ENCODE data around the gene INPP5E.

INPP5E gene

DNA sequence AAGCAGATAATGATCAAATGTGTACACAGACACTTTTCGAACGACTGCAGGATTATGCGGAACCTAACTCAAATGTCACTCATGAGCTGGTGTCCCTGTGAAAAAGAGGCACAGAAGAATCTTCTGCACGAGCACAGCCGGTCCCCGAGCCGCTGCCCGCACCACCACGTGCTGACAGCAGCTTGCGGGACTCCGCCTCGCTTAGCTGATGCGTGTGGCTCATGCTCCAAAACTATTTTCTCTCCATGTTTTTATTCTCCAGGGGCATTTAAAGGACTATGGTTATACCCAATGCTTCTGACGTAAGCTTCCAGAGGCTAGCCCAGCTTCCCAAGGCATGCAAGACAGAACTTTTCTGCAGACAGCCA, 33.7 kb upstream of the INPP5E start:
- DNase-seq (ENCODE audit: low spot score), result no peak

DNA sequence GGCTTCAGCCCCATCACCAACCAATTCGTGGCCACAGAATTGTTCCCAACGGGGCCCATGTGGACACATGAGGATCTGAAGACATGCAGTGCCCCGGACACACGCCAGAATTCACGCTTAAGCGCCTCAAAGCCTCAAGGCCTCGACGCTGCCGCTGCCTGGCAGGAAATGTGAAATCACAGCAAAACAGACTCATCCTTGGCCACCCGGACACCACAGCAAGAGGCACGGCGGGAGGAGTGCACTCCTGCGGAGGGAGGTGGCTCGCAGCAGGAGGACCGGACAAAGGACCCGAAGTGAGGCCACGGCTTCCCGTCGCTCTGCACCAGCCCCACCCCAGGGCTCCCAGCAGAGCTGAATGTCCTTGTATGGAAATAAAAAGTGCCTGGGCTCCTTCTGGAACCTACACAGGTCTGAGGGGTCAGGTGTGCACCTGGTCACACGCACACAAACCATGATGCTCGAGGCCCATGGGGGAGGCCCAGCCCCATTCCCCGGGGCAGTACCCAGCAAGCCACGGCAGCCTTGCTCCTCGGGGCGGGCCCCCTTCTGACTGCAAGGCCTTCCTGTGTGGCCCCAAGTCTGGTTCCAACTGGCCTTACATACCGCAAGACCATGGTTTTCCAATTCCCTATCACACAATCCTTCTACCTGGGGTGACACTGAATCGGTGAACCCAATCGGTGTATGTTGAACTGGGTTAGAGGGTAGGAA, 33.2 kb upstream of the INPP5E start:
- no peak for DNase-seq (ENCODE audit: low spot score)

DNA sequence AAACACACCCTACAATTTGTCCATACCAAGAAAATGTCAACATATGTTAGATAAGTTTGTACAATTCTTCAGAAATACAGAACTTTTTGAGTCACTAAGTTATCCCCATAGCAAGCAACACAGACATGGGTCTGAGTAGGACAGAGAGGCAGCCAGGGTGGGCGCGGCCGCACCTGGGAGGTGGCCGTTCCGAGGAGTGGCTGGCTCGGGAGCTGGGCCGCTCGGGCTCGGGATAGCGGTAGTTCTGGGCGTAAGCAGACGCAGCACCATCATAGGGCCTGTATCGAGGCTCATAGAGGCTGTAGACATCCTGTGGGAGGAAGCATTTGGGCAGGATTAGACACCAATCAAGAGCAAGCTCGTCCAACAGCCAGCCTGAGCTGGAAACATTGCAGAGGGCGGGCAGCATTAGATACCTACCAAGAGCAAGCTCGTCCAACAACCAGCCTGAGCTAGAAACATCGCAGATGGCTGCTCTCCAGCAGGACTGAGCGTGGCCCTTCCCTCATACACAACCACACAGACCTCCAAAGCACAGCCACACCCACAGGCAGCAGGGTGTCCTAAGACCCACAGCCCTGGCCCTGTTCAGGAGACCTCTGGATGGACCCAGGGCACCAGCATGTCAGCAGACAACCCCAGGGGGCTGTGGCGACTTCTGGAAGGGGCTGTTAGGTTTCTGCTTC, 32.3 kb upstream of the INPP5E start:
- no peak for DNase-seq (ENCODE audit: low spot score)

DNA sequence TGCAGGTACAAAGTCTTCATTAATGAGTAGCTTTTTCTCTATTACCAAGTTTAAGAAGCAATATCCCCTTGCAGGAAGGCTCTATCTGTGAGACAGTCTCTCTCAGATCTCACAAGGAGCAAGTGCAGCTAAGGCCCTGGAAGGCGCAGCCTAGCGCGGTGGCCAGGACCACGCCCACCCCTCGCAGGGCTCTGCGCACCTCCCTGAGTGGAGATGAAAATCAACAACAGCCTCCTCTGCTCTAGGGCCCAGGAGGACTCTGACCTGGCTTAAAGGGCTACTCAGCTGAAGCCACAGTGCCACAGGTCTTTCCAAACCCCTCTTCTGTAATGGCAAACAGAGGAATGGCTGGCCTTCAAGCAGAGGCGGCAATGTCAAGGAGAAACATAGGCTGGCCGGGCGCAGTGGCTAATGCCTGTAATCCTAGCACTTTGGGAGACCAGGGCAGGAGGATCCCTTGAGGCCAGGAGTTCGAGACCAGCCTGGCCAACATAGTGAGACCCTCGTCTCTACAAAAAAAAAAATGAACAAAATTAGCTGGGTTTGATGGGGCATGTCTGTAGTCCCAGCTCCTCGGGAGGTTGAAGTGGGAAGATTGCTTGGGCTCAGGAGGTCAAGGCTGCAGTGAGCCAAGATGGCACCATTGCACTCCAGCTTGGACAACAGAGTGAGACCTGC, 31.3 kb upstream of the INPP5E start:
- no peak for DNase-seq (ENCODE audit: low spot score)

DNA sequence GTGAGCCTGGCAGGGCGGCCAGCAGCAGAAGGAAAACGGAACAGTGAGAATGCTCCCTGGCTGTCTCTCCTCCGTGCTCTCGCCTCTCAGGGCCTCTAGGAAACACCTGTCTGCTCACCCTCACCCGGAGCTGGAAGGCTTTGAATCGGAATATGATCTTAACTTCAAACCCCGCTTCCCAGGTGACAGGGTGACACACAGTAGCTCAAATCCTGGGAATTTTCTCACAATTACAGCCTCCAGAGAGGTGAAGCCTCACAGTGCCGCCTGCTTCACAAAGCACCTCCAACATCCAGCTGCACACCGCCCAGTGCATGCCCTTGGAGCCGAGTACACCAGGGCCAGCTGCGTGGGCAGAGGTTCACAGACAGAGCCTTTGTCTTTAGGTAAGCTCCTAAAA, 30.7 kb upstream of the INPP5E start:
- no peak for DNase-seq (ENCODE audit: low spot score)

DNA sequence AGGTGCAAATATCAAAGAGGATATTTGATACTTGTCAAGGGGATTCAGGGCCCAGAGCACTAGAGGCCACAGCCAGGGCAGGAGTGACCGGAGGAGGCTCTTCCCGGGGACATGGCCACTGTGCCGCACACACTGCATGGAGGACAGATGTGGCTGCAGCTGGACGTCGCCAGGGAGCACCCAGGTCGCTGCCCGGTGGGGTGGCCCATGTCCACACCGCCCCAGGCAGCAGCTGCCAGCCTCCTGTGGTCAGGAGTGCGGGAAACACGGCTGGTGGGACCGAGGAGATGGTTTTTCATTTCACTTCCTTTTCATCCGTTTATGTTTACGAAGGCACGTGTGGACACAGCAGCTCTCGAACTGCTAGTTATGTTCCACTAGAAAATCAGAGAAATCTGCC, 28.1 kb upstream of the INPP5E start:
- DNase-seq (ENCODE audit: low spot score), result no peak

DNA sequence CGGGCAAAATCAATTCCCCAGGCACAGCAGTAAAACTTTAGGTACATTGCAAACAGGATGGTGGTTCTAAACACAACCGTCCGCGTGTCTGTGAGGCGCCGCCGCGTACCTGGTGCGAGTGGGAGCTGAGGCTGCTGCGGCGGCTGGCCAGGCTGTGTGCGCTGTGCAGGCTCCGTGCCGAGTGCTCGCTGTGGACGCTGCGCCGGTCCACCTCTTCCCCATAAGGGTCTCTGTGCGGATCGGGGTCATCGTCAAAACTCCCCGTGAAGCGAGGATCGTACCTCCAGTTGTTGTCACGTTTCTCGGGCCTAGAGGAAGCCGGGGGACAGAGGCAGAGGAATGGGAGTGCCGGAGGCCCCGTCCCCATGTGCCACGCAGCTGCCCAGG, 26.5 kb upstream of the INPP5E start:
- no peak for DNase-seq (ENCODE audit: low spot score)

DNA sequence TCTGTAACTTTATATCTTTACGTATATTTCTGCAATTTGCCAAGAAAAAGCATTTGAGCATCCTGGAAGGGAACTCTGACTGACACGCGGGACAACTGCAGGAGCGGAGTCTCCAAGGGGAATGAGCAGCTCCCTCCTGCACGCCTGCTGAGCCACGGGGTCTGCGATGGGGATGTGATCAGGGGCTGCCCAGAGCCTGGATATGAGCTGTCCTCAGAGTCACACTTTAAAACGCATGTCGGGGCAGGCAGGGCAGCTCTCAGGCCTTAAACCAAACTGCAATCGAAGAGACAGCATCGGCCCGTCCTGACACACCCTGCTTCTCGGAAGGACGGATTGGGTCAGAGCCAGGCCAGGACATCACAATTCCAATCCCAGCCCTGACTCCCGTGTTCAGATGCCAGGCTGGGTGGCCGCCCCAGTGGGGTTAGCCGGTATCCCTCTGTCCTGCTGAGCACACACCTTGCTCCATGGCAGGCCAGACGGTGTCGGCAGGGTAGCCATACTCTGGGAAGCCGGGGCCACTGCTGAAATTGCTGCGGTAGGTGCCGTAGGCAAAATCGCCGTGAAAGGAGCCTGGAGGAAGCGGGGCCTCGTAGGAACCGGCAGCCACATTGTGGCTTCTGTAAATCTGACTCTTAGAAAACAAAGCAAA, 26.0 kb upstream of the INPP5E start:
- DNase-seq (ENCODE audit: low spot score), result no peak

DNA sequence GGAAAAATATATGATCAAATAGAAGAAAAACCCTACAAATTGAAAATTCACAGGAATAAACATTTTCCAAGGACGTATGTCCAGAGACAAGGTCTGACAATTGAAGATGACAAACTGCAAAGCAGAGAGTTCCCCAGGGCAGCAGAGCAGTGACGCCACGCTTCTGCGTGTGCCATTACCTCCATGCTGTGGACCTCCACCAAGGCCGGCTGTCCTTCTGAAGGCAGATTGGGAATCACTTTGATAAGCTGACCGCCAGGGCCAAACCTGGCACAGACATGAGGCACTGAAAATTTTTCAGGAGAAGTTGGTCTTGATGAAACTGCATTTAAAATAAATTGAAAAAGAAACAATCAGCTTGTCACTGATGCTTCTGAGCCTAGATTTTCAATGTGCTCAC, 24.6 kb upstream of the INPP5E start:
- DNase-seq (ENCODE audit: low spot score), result no peak

DNA sequence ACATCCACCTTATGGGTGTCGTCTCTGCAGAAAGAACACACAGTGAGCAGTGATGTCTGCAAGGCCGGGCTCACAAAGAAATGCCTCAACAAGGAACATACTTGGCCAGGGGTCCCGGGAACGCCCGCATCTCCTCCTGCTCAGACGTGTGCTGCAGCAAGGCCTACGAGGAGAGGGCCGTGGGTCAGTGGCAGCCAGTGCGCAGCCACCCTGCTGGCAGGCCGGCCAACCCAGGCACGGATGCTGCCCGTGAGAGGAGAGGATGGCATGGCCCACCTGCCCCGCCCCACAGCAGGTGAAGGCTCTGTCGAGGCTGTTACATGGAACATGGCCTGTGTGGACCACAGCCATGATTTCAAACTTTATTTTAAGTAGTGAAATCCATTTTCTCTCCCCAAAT, 23.9 kb upstream of the INPP5E start:
- DNase-seq (ENCODE audit: low spot score), result no peak

DNA sequence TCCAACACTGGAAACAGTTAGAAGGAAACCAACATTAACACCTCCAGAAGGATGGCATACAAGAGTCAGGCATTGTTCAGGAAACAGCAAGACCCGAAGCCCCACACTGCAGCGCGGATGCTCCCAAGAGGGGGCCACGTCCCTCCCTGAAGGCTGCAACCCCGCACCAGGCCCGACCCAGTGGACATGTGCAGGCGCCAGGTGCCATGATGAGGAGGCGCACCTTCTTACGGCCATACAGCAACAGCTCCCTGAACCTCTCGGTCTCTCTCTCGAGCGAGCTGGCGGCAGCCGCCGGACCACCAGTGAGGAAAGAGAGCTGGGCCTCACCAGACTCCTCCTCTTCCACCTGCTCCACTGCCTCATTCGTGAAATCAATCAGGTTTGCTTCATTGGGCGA, 23.0 kb upstream of the INPP5E start:
- no peak for DNase-seq (ENCODE audit: low spot score)

DNA sequence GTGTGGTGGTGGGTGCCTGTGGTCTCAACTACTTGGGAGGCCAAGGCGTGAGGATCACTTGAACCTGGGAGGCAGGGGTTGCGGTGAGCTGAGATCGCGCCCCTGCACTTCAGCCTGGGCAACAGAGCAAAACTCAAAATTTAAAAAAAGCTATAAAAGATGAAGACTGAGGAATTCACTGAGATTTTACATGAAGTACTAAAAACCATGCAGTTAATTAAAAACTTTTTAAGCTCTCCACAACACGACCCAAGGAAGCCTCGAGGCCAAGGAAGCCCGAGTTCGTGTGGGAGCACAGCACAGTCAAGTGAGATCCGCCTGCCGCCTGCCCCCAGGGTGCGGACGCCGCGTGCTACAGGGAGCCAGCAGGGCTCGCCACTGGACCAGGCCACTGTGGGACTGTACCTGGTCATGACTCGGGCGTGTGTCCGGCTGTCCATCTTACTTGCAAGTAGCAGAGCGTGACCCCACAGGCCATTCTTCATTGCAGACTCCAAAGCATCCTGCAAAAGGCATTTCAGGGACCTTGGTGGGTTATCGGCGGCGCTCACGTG, 21.2 kb upstream of the INPP5E start:
- no peak for DNase-seq (ENCODE audit: low spot score)

DNA sequence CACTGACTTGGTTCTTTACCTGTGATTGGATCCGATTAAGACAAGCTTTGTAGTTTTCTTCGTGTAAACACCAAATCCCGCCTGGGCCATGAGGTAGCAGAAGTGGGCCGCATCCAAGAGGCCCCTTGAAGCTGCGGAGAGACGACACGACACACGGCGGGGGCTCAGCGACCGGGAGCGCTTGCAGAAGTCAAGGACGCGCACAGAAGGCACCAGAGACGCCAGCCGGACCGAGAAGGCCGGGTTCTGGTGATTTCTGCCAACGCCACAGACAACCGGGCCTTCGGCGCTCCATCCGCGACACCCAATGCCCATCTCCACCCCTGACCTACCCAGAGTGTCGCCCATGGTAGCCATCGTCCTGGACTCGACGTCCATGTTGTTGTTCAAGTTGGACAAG, 19.8 kb upstream of the INPP5E start:
- DNase-seq (ENCODE audit: low spot score), result no peak

DNA sequence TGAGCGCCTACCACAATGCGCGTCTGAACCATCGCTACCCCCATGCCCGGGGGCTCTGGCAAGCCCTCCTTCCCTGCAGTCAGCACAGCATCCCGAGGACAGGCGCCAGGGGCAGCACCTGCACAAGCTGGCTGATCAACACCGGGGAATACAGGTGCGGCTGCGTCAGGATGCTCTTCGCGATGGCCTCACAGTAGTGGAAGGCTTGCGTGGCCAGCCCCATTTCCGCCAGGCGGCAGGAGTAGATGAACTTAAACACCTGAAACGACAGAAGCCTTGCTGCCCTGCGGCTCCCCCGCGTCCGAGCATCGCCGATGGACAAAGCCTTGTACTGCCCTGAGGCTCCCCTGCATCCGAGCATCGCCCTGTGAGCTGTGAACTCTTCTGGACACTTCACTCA, 17.7 kb upstream of the INPP5E start:
- no peak for DNase-seq (ENCODE audit: low spot score)

DNA sequence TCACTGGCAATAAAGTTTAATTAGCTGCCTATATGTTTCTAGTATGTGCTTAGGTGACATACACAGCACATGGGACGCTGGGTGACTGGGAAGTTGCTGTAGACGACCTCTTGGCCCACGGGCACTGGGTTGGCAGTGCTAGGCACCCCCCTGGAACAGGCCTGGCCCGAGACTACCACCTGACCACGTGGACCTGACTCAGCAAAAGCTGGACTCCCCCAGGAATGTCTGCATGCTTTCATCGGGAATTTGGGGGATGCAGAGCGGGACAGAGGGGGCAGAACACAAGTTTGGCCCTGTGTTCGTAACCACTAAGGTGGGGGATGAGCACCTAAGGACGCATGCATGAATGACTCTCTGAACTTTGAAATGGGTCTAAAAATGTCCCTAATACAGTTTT, 16.6 kb upstream of the INPP5E start:
- no peak for DNase-seq (ENCODE audit: low spot score)

DNA sequence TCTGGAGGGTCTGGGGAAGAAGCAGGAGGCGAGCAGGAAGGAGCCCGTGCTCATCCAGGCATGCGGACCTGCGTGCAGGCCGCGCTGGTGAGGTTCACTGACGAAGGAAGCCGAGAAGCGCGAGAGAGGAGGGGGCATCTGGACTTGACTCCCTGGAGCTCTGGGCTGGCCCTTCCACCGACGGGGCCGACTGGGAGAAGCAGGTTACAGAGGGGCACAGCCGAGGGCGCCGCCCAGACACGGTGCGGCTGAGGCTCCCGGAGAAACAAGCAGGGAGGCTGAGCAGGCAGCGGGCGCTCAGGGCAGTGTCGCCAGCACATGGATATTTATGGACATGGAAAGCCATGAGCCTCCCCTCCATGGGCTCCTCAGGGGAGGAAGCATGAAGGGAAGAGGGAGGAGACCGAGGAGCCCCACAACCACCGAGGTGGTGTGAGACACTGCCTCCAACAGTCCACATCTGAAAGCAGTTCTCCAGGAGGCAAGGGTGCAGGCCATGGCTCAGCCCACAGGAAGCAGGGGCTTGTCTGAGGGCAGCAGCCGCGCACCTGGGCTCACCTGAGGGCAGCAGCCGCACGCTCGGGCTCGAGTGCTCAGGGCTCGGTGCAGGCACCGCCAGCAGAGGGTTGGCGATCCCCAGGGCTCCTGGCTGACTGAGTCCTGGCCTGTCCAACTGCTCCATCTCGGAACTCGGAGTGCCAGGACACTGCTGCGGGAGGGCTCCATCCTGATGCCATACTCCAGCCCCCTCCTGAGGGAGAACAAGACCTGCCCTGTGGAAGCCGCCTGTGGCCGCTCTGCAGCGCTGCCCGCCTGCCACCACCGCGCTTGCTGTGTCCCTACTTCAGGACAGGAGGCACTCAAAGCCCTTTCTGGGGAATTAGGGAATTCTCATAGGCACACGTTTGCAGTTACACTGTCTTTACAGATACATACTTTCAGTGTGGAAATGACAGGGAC, 15.7 kb upstream of the INPP5E start:
- no peak for DNase-seq (ENCODE audit: low spot score)

DNA sequence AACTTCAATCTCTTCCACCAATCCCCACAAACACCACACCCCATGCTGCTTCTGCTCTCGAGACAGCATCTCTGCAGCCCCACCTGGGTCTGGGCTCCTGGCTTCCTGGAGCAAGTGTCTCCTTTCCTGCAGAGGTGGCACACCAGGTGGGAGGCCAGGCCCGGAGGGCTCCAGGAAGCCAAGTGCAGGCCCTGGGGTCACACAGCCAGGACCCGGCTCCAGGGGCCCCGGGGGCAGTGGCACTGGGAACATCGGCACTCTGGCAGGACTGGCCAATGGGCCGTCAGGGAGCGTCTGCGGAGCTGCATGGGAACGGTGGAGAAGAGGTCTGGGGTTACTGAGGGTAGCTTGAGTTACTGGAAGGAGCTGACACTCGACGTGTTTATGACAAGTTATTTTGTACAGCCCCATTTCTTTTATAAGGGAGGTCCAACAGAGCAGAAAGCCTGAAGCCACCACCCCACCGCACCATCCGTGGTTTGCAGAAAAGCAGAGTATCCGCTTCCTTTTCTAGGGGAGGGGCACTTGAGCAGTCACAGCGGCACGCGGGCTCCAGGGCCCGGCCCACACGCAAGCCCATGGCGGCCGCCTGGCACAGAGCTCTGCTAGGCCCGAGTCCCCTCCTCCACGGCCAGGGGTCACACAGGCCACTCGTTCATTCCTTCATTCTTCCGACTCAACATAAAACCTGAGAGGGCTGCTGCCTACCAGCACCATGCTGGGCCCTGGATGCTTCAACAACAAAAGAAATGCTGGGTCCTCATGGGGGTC, 14.6 kb upstream of the INPP5E start:
- no peak for DNase-seq (ENCODE audit: low spot score)

DNA sequence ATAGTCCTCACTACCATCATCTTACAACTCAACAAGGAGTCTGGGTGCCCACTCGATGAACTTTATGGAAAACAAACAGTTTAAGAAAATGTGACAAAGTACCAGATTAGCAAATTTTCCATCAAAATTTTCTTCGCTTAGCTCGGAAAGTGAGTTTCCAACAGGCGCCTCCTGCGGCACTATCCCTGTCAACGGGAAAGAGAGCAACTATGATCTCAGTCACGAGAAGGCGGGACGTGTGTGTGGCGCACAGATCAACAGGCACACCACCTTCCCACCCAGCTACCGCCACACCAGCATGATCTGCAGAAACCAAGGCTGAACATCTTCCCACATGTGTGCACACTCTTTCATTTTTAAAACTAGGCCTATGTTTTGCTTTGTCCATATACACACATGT, 13.7 kb upstream of the INPP5E start:
- no peak for DNase-seq (ENCODE audit: low spot score)

DNA sequence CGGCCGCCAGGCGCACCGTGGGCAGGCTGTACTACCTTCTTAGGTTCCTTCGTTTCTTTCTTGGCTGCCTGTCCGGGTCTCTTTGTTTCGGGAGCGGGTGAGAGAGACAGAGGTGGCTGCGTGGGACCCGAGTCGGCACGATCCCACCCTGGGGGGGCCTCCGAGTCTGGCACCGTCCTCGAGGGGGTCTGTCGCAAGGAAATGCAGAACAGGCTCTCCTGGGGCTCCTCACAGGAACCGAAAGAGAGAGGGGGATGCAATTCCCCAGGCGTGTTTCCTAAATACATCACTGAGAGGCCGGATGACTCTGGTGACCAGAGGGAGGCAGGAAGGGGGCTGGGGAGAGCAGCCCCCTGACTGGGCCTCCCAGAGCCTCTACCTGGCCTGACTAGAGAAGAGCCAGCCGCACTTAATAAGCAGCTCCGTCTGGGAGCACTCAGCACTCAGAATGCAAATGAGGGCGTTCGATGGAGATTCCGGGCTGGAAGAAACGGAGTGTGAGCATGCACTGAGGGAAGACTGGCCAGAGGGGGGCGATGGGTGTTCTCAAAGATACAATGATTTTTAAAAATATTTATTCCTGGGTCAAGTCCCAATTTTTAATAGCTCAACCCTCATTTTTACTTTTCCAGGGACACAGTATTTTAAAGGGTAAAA, 11.7 kb upstream of the INPP5E start:
- DNase-seq (ENCODE audit: low spot score), result no peak

DNA sequence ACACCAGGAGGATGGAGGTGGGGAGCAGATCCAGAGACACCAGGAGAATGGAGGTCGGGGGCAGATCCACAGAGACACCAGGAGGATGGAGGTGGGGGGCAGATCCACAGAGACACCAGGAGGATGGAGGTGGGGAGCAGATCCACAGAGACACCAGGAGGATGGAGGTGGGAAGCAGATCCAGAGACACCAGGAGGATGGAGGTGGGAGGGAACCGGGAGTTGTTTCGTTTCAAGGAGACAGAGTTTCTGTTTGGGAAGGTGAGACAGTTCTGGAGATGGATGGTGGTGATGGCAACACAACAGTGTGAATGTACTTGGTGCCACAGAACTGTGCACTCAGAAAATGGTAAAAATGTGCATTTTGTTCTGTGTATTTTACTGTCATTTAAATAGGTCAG, 9.0 kb upstream of the INPP5E start:
- no peak for DNase-seq (ENCODE audit: low spot score)
